GM23248 (cell line): ENCODE data around the gene KRTAP2-2.

Experiments
- EZH2 ChIP-seq: fragments of 200-600 bp; sonication (generic); IDR thresholded peaks from 2 replicates; pipeline ENCODE4 v1.6.1; 2018; ENCODE audit warnings: antibody characterized with exemption, mild to moderate bottlenecking; ENCODE audit not compliant: insufficient read depth, poor library complexity, severe bottlenecking
- EZH2phosphoT487 ChIP-seq: fragments of 200-600 bp; sonication (generic); IDR thresholded peaks from 2 replicates; pipeline ENCODE4 v1.6.1; 2018; ENCODE audit warnings: antibody characterized with exemption, moderate library complexity, mild to moderate bottlenecking, low read depth; ENCODE audit not compliant: insufficient read depth

DNA sequence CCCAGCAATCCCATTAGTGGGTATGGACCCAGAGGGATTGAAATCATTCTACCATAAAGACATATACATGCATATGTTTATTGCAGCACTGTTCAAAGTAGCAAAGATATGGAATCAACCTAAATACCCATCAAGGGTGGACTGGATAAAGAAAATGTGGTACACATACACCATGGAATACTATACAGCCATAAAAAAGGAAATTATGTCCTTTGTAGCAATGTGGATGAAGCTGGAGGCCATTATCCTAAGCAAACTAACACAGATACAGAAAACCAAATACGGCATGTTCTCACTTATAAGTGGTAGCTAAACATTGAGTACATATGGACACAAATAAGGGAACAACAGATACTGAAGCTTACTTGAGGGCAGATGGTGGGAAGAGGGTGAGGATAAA lies 2.5 kb upstream of the KRTAP2-2 start:
- TF ChIP-seq EZH2, result no peak
- TF ChIP-seq EZH2phosphoT487, result no peak
